Fibroblast of lung (primary cell): Measurements from ENCODE around the gene KRT36.

ENCODE experiments used
- CTCF ChIP-seq, 2 donors: IDR thresholded peaks in 1 of 2; conservative IDR thresholded peaks in 1 of 2; 1 replicate in 1 of 2; 2 replicates in 1 of 2; pipeline ENCODE4 v1.5.1; 2011 to 2012; ENCODE audit warnings: low read length in 2 of 2, control low read depth in 1 of 2, inconsistent platforms in 1 of 2, low read depth in 1 of 2, mild to moderate bottlenecking in 1 of 2
- EZH2 ChIP-seq: IDR thresholded peaks from 2 replicates; pipeline ENCODE4 v1.5.1; 2012; ENCODE audit warnings: low read length, control low read depth, mild to moderate bottlenecking; ENCODE audit errors: missing control alignments

GRCh38 chr17:41513168-41513547, 23.4 kb upstream of the KRT36 start:
- TF ChIP-seq EZH2: no peak
- TF ChIP-seq CTCF (conservative IDR thresholded peaks at IDR 0.05 in 1 of 2, IDR thresholded peaks at IDR 0.05 in 1 of 2; ENCODE audit: low read depth in 1 of 2, low read length in 2 of 2): no peak
